Measurements from ENCODE around the gene NECTIN4. TPM values are rescaled to one million over a fixed set of nuclear protein-coding genes. Genes with fewer than 3 reads are reported as not detected.

The NECTIN4 gene
- 0.42 TPM for polyA plus RNA-seq
- long read RNA-seq, donor 1, result 0 reads
- long read RNA-seq, donor 2, result 0 reads
- long read RNA-seq, donor 3, result 0 reads
- long read RNA-seq, donor 4, result 0 reads
- long read RNA-seq, donor 5, result 0 reads
- long read RNA-seq, donor 6, partial matches to known transcripts, result 0 of 1 reads
- long read RNA-seq, donor 6, other reads (novel, unspliced or antisense), result 0 of 1 reads
- long read RNA-seq, donor 7, result 0 reads
- long read RNA-seq, donor 8, result 0 reads
- long read RNA-seq, donor 9, result 0 reads
- long read RNA-seq, donor 10, result 0 reads
- long read RNA-seq, donor 11, result 0 reads

DNA sequence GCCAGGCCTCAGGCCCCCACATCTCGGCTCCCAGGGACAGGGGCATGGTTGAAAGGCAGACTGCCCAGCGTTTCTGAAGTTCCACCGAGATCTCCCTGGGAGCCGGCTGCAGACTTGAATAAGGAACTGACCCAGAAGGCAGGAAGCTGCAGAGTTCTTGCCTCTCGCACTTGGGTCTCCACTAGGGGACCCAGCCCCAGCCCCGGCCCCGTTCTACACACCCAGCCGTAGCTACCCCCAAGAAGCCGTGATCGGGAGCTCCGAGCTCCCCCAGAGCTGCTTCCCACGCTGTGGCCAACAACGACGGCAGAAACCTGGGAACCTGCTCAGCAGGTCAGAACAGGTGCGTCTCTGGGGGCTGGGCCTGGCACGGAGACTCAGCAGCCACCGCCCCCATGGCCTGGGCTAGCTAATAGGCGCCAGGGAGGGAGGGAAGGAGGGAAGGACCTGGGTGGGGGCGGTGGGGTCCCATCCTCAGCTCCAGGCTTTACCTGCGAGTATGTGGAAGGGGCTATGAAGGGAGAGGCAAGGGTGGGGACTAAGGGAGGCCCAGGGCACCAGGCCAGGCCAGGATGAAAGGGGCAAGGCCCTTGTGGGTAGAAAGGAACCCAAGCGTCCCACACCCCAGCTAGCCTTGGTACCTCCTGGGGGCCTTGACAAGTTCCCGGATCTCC, at the start of gene NECTIN4:
TSS of gene NECTIN4 (minus strand) at position 308 of the 674 bp plus-strand sequence. CDS start at position 46, 262 bp downstream.
- H3K27me3 ChIP-seq (ENCODE audit: control insufficient read depth, insufficient read depth, low read length), result no peaks in the 10 kb centered on the region
- DNase-seq, result peak; percentile 57 to 73
- no CpG with 5 or more reads among the region's 22 CpGs for WGBS (ENCODE audit: insufficient coverage, low lambda C conversion rate)
- H3K27ac ChIP-seq (ENCODE audit: low read length), result no peak within 1 kb of the TSS
- no peaks in the 10 kb centered on the region for H3K36me3 ChIP-seq (ENCODE audit: control insufficient read depth, insufficient read depth, low read length)
- H3K9me3 ChIP-seq (ENCODE audit: control insufficient read depth, low read depth, low read length), result no peaks in the 10 kb centered on the region
- no peak within 1 kb of the TSS for H3K4me3 ChIP-seq (ENCODE audit: low read length)
- H3K4me1 ChIP-seq (ENCODE audit: control insufficient read depth, insufficient read depth, low read length), result peaks cover 23% of the 10 kb centered on the region

DNA sequence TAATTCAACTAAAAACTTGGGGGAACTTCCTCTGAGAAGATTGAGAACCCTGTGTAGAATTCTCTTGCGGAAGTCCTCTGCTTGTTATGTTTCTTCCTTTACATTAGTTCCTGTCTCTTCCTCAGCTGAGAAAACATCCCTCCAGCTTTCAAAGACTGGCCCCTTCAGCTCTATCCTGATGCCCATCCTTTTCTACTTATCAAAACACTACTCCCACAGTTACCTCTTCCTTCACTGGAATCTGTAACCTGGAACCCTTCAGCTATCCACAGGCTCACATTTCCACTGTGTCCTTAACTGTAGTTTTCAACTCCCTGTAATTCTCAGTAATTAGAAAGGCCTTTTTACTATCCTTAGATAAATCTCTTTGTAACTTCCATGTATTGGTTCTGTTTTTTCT, 49.1 kb upstream of the NECTIN4 start:
- 75% methylated on average over 1 of the region's 1 CpG for WGBS (ENCODE audit: insufficient coverage, low lambda C conversion rate)
- no peak for DNase-seq
- Histone ChIP-seq H3K4me3 (ENCODE audit: low read length) (no peak overlapping the region), H3K27ac (ENCODE audit: low read length) (no peak overlapping the region), H3K36me3 (ENCODE audit: control insufficient read depth, insufficient read depth, low read length) (no peaks in the 10 kb centered on the region), H3K4me1 (ENCODE audit: control insufficient read depth, insufficient read depth, low read length) (no peaks in the 10 kb centered on the region), H3K9me3 (ENCODE audit: control insufficient read depth, low read depth, low read length) (no peaks in the 10 kb centered on the region), H3K27me3 (ENCODE audit: control insufficient read depth, insufficient read depth, low read length) (no peaks in the 10 kb centered on the region)

DNA sequence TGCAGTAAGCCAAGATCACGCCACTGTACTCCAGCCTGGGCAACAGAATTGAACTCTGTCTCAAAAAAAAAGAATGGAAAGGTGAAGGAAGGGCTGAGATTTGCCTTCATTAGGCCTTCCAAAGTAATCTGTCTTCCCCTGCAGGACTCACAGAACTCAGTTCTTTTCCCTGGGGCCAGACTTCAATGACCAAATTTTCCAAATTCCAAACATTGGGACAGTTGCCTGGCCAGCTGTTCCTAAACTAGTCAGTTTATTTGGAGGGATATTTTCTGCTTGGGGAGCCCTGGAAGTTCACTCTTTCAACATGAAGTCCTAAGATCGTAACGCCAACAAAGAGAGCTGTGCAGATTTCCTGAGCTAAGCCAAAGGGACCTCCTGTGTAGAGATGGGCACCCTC, 48.5 kb upstream of the NECTIN4 start:
- Histone ChIP-seq H3K4me1 (ENCODE audit: control insufficient read depth, insufficient read depth, low read length) (no peaks in the 10 kb centered on the region), H3K36me3 (ENCODE audit: control insufficient read depth, insufficient read depth, low read length) (no peaks in the 10 kb centered on the region), H3K27ac (ENCODE audit: low read length) (no peak overlapping the region), H3K4me3 (ENCODE audit: low read length) (no peak overlapping the region), H3K27me3 (ENCODE audit: control insufficient read depth, insufficient read depth, low read length) (no peaks in the 10 kb centered on the region), H3K9me3 (ENCODE audit: control insufficient read depth, low read depth, low read length) (no peaks in the 10 kb centered on the region)
- WGBS (ENCODE audit: insufficient coverage, low lambda C conversion rate), result no CpG with 5 or more reads among the region's 3 CpGs
- no peak for DNase-seq

DNA sequence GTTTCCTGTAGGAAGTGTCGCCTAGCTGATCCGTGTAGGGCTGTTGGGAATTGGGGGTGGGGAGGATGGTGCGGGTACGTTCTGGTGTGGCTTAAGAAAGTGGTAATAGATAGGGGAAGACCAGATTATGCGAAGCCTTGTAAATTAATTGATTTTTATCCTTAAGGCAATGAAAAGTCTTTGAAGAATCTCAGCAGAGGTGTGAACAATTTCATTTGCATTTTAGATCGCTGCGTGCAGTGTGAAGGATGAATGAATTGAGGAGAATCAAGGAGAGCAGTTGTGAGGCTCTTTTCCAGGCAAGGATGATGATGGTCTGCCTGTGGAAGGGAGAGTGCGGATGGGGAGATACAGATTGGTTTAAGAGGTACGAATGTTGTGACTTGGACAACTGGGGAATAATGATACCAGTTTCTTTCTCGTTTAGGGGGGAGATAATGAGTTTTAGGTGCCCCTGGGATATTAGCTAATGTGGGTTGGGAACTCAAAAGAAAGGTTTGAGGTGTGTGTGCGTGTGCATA, 43.9 kb upstream of the NECTIN4 start:
- DNase-seq, result no peak
- no peaks in the 10 kb centered on the region for H3K9me3 ChIP-seq (ENCODE audit: control insufficient read depth, low read depth, low read length)
- H3K36me3 ChIP-seq (ENCODE audit: control insufficient read depth, insufficient read depth, low read length), result peaks cover 15% of the 10 kb centered on the region
- 5% methylated on average over 6 of the region's 11 CpGs for WGBS (ENCODE audit: insufficient coverage, low lambda C conversion rate)
- peak overlapping the region; percentile 70 for H3K4me3 ChIP-seq (ENCODE audit: low read length)
- H3K27ac ChIP-seq (ENCODE audit: low read length), result peak overlapping the region; percentile 95
- peaks cover 5% of the 10 kb centered on the region for H3K4me1 ChIP-seq (ENCODE audit: control insufficient read depth, insufficient read depth, low read length)
- no peaks in the 10 kb centered on the region for H3K27me3 ChIP-seq (ENCODE audit: control insufficient read depth, insufficient read depth, low read length)

DNA sequence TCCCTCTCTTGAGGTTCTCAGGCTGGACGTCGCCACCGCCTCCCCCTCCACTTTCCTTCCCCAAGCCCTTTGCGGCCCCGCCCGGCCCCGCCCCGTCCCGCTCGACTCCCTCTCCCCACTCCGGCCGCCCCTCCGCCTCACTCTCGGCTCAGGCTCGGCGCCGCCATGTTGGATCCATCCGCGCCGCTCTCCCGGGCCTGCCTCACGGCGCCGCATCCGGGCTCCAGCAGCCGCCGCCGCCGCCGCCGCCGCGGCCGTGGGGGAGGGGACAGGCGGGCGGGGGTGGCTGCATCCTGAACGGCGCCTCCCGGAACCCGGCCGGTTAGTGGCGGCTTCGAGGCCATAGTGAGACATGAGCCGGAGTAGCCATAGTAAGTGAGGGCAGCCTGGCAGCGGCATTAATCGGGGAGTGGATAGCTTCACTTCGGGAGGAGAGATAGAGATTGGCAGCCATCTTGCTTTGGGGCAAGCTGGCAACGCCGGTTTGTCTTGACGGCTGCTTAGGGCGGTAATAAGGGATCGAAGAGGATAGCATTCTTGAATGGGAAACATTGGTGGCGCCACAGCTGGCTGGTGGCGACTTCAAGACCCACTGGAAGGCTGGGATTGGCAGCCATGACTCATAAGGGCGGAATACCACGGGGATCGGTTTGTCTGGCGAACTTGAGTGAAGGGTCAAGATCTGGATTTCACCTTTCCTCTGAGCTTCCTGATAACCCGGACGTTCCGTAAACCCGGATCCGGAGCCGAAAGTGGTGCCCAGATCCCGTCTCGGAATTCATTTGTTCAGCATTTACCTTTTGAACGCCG, 43.3 kb upstream of the NECTIN4 start, which contains the start of gene DEDD:
TSS of gene DEDD (minus strand) at position 258 of the 810 bp plus-strand sequence. CDS start 8,205 bp downstream, outside the sequence.
- Histone ChIP-seq H3K36me3 (ENCODE audit: control insufficient read depth, insufficient read depth, low read length) (peaks cover 21% of the 10 kb centered on the region), H3K27ac (ENCODE audit: low read length) (peak within 1 kb of the TSS; percentile 95), H3K27me3 (ENCODE audit: control insufficient read depth, insufficient read depth, low read length) (no peaks in the 10 kb centered on the region), H3K4me1 (ENCODE audit: control insufficient read depth, insufficient read depth, low read length) (peaks cover 5% of the 10 kb centered on the region), H3K4me3 (ENCODE audit: low read length) (peak within 1 kb of the TSS; percentile 70), H3K9me3 (ENCODE audit: control insufficient read depth, low read depth, low read length) (no peaks in the 10 kb centered on the region)
- peak; percentile 95 to 99 for DNase-seq
- WGBS (ENCODE audit: insufficient coverage, low lambda C conversion rate), result no CpG with 5 or more reads among the region's 68 CpGs

DNA sequence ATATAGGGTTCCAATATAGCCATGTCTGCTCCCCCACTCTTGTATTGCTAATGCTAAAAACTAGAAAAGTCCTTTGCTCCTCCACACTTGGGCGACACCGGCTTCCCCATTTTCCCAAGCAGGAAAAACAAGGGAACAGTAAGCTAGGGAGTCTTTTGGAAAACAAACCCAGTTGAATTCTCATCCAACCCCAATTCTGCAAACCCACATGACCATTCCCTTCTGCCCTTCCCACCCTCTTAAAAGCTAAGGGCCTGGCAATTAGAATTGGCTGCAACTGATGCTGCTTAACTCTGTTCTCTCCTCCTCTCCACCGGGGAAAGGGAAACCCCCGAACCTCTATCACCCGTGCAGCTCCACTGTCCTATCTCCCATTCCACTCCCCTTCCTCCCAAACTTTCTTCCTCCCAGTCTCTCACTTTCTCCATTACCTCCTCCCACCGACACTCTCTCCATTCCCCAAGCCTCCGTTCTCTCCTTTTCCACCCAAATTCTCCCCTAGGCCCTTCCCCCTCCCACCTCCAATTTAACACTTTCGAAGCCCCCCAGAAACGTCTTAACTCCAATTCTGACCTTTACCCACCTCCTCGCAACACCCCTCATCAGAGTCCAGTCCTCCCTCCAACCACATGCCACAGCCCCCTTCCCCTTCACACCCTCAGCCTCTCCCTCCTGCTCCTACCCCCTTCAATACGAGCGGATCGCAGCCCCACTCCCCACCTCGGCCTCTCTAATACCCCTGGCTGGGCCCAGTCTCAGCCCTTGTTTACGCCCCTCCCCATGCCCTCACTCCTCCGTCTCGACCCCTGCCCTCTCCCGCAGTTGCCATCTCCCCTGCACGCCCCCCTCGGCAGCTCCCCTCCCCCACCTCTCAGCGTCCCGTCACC, 42.4 kb upstream of the NECTIN4 start:
- peak overlapping the region; percentile 70 for H3K4me3 ChIP-seq (ENCODE audit: low read length)
- DNase-seq, result peak; percentile 22 to 39
- H3K27ac ChIP-seq (ENCODE audit: low read length), result peak overlapping the region; percentile 65
- 0% methylated on average over 3 of the region's 22 CpGs for WGBS (ENCODE audit: insufficient coverage, low lambda C conversion rate)
- no peaks in the 10 kb centered on the region for H3K9me3 ChIP-seq (ENCODE audit: control insufficient read depth, low read depth, low read length)
- peaks cover 5% of the 10 kb centered on the region for H3K4me1 ChIP-seq (ENCODE audit: control insufficient read depth, insufficient read depth, low read length)
- H3K27me3 ChIP-seq (ENCODE audit: control insufficient read depth, insufficient read depth, low read length), result no peaks in the 10 kb centered on the region
- H3K36me3 ChIP-seq (ENCODE audit: control insufficient read depth, insufficient read depth, low read length), result peaks cover 30% of the 10 kb centered on the region

DNA sequence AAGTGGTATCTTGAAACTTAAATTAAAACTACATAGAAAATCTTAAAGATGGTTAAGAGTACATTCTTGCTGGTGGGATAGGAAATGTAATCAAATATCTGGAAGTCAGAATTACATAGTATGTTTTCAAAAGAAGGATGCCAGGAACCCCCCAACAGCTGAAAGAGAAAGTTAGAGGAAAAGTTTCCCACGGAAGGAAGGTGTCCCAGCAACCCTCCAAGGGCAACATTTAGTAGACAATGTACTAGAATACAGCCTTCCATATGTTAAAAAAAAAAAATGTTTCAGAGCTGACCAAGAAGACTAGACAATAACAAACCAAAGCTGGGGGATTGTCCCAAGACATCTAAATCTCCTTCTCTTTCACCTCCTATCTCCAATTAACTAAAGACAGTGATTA, 40.9 kb upstream of the NECTIN4 start:
- no peak for DNase-seq
- H3K9me3 ChIP-seq (ENCODE audit: control insufficient read depth, low read depth, low read length), result no peaks in the 10 kb centered on the region
- H3K4me1 ChIP-seq (ENCODE audit: control insufficient read depth, insufficient read depth, low read length), result peaks cover 5% of the 10 kb centered on the region
- H3K4me3 ChIP-seq (ENCODE audit: low read length), result no peak overlapping the region
- peaks cover 40% of the 10 kb centered on the region for H3K36me3 ChIP-seq (ENCODE audit: control insufficient read depth, insufficient read depth, low read length)
- H3K27me3 ChIP-seq (ENCODE audit: control insufficient read depth, insufficient read depth, low read length), result no peaks in the 10 kb centered on the region
- 83% methylated on average over 1 of the region's 1 CpG for WGBS (ENCODE audit: insufficient coverage, low lambda C conversion rate)
- H3K27ac ChIP-seq (ENCODE audit: low read length), result no peak overlapping the region

DNA sequence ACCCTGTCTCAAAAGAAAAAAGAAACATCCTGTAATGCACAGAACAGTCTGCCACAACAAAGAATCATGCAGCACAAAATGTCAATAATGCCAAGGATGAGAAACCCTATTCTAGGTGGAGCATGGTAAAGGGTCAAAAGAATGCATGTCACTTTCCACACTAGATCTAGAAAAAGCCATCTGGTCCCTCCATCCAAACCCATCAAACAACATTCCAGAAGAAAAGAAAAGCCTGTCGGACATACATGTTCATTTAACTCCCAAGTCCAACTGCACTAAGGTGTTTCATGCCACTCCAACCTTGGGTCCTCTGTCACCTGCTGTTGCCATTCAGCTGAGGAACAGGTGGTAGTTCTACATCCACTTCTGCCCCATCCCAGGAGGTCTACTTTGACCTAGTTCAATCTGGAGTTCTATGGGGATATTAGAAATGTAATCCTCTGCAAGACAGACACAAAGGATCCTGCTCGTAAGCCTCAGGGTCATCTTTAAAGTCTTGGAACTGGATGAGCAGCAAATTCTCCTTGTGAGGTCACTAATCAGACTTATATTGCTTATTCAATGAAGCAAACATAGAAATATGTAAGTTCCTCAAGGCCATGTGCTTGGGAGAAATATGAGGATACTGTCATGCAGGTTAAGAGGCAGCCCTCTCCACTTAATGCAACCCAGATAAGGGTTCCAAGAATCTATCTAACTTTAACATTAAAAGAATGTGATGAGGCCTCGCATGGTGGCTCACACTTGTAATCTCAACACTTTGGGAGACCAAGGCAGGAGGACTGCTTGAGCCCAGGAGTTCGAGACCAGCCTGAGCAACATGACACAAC, 39.4 kb upstream of the NECTIN4 start:
- Histone ChIP-seq H3K27me3 (ENCODE audit: control insufficient read depth, insufficient read depth, low read length) (no peaks in the 10 kb centered on the region), H3K36me3 (ENCODE audit: control insufficient read depth, insufficient read depth, low read length) (peaks cover 52% of the 10 kb centered on the region), H3K4me3 (ENCODE audit: low read length) (no peak overlapping the region), H3K4me1 (ENCODE audit: control insufficient read depth, insufficient read depth, low read length) (peaks cover 5% of the 10 kb centered on the region), H3K9me3 (ENCODE audit: control insufficient read depth, low read depth, low read length) (no peaks in the 10 kb centered on the region), H3K27ac (ENCODE audit: low read length) (no peak overlapping the region)
- no peak for DNase-seq
- WGBS (ENCODE audit: insufficient coverage, low lambda C conversion rate), result 83% methylated on average over 1 of the region's 4 CpGs

DNA sequence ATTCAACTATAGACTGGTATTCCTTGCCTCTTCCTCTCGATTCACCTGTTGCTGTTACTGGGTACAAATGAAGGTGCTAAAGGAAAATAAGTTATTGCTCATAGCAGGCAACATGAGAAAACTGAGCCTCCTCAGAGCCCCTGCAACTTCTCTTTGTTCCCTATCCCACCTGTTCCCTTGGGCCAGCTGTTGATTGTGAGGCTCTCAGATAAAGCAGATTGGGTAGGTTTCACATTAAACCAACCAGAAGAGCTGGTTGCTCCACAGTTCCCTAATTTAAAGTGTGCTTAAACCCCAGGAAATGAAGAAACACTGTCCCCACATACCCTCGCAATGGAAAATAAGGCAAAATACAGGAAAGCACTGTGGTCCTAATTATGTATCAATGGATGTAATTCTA, 38.3 kb upstream of the NECTIN4 start:
- H3K9me3 ChIP-seq (ENCODE audit: control insufficient read depth, low read depth, low read length), result no peaks in the 10 kb centered on the region
- H3K27me3 ChIP-seq (ENCODE audit: control insufficient read depth, insufficient read depth, low read length), result no peaks in the 10 kb centered on the region
- H3K27ac ChIP-seq (ENCODE audit: low read length), result no peak overlapping the region
- H3K4me3 ChIP-seq (ENCODE audit: low read length), result no peak overlapping the region
- H3K36me3 ChIP-seq (ENCODE audit: control insufficient read depth, insufficient read depth, low read length), result peaks cover 60% of the 10 kb centered on the region
- H3K4me1 ChIP-seq (ENCODE audit: control insufficient read depth, insufficient read depth, low read length), result peaks cover 5% of the 10 kb centered on the region
- no peak for DNase-seq
- WGBS (ENCODE audit: insufficient coverage, low lambda C conversion rate), result no CpG with 5 or more reads among the region's 2 CpGs
